Right hindlimb (tissue), 1 donor: Measurements from ENCODE around the gene SMAD7.

Experiments used
- DNase-seq: peaks from one replicate; pipeline ENCODE4 v3.0.0-alpha.2; 2018

SMAD7 gene

DNA sequence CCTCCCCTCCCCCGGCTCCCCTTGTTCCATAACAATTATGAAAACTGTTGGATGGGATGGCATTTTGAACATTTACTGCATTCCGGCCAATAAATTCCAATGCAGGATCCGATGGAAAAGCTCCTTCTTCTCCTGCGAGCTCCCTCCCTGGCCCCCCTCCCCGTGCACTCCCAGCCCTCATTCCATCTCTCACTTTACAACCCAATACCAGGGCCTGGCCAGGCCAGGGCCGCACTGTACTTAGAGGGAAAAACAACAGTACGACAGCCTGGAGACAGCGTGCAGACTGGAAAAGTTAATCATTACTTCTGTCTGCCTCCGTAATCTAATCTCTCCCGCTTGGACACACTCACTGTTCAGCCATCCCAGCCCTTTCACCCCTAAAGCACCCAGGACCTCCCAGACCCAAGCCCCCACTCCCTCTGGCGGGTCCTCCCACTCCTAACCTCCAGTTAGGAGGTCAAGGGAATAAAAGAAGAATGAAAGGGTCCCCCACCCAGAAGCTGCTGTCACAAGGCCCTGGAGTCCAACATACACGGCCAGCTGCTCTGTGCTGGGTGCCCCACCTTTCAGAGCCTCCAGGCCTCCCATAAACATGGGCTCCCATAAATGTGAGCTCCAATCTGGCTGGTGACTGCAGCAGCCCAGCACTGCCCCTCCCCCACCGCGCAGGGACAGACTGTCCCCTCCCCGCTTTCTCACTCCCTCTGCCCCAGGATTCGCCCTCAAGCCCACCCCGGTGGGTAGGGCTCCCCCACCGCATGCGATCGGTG is 20.6 kb downstream of the SMAD7 start:
- peak; percentile 85 for DNase-seq

DNA sequence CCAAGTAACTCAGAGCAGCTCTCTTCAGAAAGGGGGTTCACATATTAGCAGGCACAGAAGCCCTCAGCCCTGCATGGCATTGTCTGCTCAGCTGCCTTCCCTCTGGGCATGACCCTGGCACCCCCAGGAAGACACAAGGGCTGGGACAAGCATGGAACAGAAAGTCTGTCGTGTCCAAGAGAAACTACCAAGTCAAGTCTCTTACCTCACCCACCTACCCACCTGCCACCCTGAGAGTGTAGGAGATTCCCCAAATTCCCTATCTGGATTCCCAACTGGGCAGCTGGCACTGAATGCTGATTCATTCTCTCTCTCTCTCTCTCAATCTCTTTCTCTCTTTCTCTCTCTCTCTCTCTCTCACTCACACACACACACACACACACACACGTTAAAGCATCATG is 21.6 kb downstream of the SMAD7 start:
- DNase-seq: no peak

DNA sequence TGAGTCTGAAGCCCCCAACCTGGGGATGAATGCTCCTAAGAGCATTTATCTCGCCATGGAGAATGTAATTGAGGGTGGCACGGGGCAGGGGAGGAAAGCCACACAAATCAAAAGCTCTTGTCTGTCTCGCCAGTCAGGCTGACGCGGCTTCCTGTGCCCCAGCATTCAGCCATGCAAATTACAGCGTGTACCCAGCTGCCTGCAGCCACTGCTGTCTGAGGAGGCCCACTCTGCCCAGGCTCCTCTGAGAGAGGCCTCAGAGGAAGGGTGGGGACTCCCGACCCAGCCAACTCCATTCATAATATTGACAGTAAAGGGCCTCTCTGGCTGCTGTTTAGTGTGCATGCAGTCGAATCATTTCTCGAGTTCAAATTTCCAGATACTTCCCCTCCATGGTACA is 22.0 kb downstream of the SMAD7 start:
- peak; percentile 85 for DNase-seq

DNA sequence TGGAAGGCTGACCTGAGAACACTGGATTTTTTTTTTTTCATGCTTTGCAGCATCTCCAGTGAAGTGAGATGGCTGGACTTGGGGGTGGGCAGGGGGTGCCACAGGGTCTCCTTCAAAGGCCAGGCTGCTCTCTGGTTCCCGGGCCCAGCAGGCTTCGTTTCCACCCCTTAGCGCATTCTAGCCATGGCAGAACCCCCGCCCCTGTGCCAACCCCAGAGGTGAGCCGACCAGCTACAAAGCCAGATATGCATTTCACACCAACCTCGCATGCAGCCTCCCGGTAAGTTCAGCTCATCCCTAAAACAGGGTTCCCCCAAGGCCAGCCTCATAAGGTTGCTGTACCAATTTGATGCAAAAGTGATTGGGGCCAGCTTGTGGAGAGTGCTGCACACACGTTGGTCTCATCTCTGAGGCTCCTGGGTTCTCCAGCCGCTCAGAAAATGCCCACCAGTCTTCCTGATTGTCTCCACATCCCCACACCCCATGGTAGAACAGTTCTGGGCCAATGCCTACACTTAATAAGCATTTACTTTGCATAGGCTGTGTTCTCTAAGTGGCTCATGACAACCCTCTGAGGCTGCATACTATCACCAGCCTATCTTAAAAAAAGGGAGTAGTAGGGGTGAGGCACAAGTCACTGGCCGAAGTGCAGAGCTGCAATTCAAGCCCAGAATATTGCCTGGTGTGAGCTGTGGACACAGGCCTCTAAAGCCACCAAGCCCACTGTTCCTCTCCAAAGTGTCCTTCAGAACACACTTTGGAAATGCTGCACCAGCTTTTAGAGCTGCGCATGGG is 23.3 kb downstream of the SMAD7 start:
- peak; percentile 18 for DNase-seq

DNA sequence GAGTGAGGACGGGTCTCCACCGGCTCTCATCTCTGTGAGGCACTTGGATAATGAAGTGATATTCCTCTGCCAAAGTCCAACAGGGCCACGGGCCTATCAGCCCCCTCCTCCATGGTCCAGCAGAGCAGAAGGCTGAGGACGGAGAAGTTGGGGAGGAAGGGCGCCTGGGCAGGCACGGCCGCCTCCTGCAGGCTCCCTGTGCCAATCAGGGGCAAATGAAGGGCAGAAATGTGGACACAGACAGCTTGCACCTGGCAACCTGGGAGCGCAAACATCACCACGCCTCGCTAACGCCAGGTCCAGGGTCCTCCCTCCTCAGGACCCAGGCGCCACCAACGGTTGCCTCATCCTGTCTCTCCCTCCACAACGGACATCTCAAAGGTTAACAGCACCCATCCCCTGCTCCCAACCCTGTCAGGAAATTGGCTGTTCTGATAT is 24.3 kb downstream of the SMAD7 start:
- DNase-seq: peak; percentile 20

DNA sequence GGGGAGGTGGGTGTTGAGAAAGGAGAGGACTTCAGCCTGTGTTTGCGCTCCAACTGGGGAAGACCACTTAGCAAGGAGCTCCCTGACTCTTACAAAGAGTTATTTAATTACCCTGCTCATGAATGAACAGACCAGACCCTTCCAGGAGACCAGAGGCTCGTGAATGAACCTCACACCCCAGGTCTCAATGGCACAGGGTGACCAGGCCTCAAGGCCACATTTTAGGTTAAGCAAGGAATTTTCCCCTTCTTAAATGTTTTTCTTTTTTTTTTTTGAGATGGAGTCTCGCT is 25.3 kb downstream of the SMAD7 start:
- peak; percentile 20 for DNase-seq

DNA sequence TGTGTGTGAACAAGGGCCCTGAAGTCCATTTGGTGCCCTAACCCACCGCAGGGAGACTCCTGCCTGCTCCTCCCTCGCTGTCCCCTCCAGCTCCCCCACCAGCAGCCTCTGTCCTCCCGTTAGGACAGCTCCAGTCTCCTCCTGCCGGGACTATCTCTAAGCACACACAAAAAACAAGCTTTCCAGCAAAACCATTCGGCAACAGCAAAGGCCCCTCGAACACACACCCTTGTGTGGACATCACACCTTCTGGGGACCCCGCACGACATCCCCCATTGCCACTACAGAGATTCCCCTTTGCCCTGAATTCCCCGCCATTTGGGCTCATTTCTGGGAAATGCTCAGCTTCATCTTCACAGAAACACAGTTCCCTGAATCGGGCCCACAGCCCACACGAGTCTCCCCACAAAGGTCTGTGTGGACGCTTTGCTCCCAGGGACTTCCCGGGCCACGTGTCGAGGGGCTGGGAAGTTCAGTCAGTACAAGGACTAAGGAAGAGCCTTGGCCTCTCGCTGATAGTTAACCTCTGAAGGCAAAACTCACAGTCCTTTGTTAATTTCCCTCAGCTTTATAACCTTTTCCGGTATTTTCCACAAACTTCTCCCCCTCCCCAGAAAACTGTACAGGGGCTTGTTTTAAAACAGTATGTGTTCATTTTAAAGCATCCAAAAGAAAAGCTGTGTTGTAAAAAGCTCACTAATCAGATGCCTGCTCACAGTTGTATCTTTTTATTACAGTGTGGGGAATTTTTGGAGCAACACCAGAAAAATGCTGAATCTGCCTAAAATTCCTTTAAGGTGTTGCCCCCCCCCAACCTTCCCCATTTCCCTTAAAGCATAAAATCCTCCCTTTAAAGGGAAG is 25.9 kb downstream of the SMAD7 start:
- peak; percentile 26 for DNase-seq

DNA sequence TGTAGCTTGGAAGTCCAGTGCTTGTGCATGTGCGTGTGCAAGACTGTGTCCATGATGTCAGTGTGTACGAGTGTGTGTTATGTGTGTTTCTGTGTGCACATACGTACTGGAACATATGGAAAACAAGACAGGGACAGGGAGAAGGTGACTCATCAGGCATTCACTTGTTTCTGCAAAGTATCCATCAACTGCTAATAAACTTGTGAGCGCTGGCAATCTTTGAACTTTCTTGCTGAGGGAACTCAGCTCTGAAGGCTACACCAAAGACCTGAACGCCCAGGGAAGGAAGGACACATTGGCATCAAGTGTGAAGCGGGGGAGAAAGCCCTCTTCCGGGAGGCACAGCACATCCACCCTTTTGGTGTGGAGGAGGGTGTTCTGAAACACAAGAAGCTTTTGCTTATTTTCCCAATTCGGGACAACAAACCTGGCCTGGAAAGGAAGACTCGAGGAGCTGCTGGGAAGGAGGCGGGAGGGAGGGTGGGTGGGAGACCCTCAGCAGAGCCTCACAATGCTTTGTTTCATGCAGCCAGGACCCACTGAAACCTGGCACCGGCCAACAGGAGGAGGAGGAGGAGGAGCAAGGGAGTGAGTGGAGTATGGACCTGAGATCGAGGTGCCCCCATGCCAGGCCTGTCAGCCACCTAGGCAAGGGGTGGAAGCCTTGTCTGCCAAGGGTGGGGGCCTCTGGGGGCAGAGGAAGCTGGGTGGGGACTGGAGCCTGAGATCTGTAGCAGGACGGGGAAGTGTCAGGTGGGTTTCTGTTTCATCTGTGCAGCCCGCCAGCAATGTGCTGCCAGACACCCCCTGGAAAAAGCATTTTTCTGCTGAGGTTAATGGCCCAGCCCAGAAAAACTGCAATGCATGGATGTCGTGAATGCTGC is 26.8 kb downstream of the SMAD7 start:
- DNase-seq: peak; percentile 47

DNA sequence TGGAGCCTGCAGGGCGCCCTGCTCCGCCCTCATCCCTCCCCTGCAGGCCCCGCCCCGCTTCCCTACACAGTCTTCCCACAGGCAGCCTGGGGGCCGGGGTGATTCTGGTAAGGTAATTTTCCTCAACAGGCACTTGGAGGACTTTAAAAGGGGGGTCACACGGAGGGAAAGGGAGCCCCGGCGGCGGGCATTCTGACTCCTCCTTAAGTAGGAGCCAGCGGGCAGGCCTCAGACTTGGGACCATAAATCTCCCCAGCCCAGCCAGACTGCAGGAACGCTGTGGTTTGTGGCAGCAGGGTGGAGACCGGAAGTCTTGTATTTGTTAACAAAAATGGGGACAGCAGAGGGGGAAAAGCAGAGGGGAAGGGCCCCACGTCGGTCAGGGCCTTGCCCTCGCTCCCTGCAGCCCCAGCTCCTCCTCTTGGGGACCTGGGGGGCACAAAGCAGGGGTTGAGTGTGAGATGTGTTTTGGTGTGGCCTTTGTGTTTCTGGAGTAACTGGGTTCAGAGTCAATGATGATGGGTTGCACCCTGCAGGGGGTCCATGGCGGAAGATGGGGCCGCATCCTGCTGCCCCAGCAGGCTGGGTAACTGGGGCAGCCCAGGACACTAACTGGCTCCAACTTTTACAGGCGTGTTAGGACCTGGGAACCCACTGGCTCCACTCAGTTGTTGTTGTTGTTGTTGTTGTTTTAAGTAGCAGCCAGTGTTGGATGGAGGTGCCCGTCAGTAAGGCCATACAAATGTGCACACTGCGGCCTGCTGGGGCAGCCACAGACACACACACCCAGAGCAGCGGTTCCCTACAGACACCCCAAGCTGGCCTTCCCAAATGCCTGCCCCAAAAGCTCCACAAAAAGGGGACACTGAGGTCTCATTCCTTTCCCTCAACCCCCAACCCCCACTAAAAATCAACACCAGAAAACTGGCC is 27.7 kb downstream of the SMAD7 start:
- peak; percentile 85 for DNase-seq

DNA sequence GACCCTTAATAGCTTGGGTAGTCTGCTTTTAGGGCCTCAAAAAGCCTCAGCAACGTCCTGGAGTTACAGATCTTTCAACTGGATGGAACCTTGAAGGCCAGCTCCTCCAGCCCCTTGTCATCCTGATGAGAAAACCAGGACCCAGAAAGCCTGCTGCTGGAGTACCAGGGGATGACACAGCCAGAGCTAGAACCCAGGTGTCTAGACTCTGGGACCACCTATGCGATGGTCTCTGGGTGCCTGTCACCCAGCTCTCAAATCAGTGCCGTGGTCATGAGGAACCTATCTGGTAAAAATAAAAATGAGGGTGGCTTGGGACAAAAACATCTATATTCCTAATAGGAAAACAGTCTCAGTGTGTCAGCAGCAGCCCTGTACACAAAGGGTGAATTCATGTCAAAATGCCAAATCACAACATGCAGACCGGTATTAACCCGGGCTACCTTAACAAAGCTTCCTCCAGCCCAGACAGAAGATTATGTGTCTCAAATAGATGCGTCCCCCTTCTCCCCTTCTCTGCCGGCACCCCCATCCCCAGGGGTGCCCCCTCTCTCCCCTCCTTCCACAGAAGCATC is 28.5 kb downstream of the SMAD7 start:
- peak; percentile 34 for DNase-seq

DNA sequence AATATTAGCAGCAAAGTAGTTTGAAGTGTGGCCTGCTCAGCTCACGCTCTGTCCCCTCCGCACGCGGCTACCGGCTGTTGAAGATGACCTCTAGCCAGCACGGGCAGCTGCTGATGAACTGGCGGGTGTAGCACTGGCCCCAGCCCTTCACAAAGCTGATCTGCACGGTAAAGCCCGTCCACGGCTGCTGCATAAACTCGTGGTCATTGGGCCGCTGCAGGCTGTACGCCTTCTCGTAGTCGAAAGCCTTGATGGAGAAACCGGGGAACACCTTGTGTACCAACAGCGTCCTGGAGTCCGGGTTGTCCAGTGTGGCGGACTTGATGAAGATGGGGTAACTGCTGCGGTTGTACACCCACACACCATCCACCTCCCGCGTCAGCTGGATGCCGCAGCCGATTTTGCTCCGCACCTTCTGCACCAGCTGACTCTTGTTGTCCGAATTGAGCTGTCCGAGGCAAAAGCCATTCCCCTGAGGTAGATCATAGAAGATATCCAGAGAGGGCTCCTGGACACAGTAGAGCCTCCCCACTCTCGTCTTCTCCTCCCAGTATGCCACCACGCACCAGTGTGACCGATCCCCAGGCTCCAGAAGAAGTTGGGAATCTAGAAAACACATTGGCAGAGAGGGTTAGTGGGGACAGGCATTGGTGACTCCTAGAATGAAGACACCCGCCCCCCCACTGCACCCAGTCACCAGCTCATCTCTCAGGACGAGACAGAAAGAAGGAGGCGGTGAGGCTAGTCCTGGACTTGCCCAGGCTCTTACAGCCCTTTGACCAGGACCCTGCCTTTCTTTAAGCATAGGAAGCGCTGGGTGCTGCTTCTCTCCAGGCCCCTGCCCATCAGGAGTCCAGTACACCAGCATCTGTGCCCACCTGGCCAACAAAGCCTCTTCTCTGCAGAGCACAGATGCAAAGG is 29.2 kb downstream of the SMAD7 start:
- DNase-seq: peak; percentile 46

DNA sequence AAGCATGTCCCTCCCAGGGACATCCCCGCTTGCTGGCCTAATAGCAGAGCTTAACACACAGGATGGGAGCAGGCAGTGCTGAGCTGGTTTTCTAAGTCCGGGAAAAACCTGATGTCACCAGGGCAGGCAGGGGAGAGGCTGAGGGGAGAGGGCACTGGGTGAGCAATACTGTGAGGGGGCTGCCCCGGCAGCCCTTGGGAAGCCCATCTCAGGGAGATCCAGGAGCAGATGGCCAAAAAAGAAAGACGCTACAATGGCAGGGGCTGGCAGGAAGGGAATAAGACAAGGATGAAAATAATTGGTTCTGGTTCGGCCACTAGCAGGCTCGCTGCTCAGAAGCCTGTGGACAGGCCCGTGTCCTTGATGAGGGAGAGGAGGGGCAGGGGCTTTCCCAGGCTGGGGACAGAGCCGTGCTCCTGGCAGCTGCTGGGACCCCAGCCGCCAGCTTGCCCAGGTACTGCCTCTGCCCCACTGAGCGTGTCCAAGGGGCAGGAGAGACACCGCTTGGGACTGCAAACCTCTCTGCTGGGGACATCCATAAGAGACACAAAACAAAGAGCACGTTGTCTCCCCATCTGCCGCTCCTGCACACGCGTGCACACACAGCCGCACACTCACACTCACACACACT is 30.2 kb downstream of the SMAD7 start:
- DNase-seq: no peak

DNA sequence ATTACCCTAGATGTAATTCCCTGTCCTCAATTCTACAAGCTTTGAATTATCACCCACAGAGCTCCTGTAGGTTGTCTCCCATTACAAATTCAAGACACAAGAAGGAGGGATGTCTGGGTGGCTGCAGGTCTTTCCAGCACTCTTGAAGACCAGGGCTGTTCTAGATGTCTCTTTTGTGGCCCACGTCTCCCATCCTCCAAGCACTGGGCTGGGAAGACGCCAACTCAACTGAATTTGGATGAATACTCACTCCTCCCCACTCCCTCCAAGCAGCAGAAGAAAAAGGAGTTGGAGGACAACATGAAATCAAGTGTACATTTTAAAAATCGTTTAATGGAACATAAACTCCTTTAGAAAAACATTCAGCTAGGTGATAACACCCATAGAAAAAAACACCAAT is 31.2 kb downstream of the SMAD7 start:
- DNase-seq: no peak

DNA sequence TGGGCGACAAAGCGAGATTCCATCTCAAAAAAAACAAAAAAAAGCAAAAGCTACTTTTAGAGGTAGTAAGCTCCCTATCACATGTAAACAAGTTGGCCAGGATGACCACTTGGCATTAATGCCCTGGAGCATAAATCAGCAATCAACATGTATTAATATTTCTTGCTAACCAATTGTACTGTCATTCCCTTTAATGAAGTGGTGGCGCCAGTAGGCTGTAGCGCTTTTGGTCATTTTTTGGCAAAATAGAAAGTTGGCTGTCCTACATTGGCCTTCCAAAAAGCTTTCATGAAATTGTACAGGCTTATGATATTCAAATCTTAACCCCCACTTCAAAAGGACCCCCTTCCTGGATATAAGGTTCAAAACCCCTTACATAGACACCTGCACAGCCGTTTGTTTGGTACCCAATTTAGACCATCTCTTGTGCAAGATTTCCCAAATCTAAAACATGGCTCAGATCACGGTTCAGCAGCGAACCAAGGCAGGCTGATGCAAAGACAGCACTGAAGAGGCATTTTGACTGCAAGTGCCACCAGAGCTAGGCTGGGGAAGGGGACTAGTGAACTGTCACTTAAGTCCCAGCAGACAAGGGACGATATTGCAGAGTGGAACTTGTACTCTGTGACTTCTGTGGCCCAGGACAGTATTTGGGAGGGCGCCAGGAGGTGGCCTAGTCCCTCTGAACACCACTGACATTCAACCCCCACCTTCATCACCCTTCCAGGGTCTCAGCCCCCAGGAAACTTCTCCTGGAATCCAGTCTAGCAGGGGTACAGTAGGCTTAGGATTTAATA is 31.9 kb downstream of the SMAD7 start:
- DNase-seq: no peak

DNA sequence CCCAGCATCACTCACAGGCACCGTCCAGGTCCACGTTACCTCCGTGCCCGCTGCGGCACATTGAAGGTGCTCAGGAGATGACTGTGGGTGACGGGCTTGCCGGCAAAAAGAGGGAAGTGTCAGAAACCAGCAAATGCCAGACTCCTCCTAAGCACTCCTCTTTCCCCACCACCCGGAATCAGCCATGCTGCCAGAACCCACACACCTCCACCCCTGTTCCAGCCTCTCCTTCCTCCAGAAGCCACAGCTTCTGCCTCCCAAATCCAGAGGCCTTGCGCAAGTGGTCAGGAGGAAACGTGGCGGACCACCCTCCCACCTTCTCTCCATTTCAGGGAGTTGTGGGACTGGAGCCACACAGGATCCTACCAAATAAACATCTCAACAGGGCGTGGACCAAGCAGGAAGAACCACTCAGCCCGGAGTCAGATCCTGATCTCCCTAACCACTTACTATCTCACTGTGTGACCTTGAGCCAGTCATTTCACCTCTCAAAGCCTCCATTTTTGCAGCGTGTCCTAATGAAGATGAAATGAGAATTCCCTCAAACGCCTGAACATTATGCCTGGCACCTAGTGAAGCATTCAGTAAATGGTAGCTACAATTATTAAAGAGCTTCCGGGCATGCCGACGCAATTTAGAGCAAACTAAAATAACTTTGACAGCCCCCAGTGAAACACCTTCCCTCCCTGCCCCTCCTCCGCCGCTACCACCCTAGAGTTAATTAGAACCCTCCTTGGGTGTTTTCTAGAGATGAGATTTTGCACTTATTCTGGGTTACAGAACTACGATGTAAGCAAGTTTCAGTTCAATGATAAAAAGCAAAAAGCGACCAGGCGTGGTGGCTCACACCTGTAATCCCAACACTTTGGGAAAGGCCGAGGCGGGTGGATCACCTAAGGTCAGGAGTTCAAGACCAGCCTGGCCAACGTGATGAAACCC is 32.9 kb downstream of the SMAD7 start:
- peak; percentile 22 for DNase-seq

DNA sequence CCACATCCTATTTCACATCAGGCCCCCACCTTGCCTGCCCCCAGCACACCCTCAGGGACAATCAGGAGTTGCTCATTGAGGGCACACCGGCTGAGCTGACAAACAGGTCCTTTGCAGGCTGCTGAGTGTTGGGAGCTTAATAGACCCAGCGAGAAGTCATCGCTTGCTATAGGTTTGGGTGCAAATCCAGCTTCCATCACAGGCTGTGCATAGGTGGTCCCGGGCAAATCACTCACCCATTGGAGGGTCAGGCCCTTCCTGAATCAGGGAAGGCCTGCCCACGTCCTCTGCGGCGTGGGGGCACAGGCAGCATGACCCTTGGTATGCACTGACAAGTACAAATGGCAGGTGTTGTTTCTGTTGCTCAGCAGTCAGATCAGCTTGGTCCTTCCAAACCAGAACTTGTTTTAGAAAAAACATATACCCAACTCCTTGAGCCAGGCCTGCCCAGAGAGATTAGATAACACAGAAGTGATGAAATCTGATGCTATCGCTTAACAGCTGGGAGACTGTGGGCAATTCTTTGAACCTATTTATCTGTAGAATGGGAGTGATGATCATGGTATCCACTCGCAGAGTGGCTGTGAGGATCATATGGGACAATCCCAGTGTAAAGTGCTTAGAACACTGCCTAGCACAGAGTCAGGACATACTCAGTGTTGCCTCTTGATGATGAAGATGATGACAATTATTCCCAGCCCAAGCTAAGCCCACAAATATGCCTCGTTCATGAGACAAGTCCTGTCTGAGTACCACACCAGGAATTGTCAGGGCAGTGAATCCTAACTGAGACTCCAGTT is 34.9 kb downstream of the SMAD7 start:
- DNase-seq: no peak
